Panc1 (cell line): ENCODE data around the gene ASB2. TPM values are rescaled to one million over a fixed set of nuclear protein-coding genes. Genes with fewer than 3 reads are reported as not detected.

Experiments used
- ATAC-seq: fragments of 200-7000 bp; cut with Tn5 transposase; 2 replicates; pipeline ENCODE4 v1.9.1; 2020; ENCODE audit warnings: mild to moderate bottlenecking, moderate library complexity
- BruUV-seq: library from RNA; stranded (reverse); fragments of 400-500 nt; replicated peaks from 2 replicates; lab custom pipeline; 2021; lab: Mats Ljungman, UMichigan
- CTCF ChIA-PET: fragments of 300-600 bp; sonication (Branson Sonifier 250); formaldehyde crosslinking; loops from one replicate; lab custom pipeline; 2022; ENCODE audit warnings: antibody characterized with exemption; lab: Charles Lee
- POLR2A ChIA-PET: fragments of 300-600 bp; sonication (Branson Sonifier 250); formaldehyde crosslinking; loops from one replicate; lab custom pipeline; 2022; ENCODE audit warnings: antibody characterized with exemption; lab: Charles Lee
- DNase-seq: peaks from one replicate; pipeline ENCODE4 v3.0.0-alpha.2; 2010; ENCODE audit warnings: low read depth, low spot score
- H3K27ac ChIP-seq: 2 replicates; pipeline ENCODE4 v1.5.1; 2011; ENCODE audit warnings: mild to moderate bottlenecking, low read length, inconsistent platforms
- H3K27me3 ChIP-seq: fragments of 200-500 bp; sonication (Bioruptor generic); 2 replicates; pipeline ENCODE4 v1.6.0; 2014; ENCODE audit warnings: low read length, inconsistent platforms; ENCODE audit not compliant: control insufficient read depth, insufficient read depth
- H3K36me3 ChIP-seq: fragments of 200-500 bp; sonication (Bioruptor generic); 2 replicates; pipeline ENCODE4 v1.5.1; 2014; ENCODE audit warnings: inconsistent platforms, mild to moderate bottlenecking, low read length, moderate library complexity; ENCODE audit not compliant: control insufficient read depth, insufficient read depth
- H3K4me1 ChIP-seq: 2 replicates; pipeline ENCODE4 v1.5.1; 2011; ENCODE audit warnings: inconsistent platforms, mild to moderate bottlenecking, low read length, moderate library complexity; ENCODE audit not compliant: control insufficient read depth, insufficient read depth
- H3K4me3 ChIP-seq, 2 experiments: 2 replicates each; pipeline ENCODE4 v1.5.1; 2011 to 2012; ENCODE audit warnings: low read depth in 2 of 2, low read length in 2 of 2, mild to moderate bottlenecking in 2 of 2, inconsistent platforms in 1 of 2, moderate library complexity in 1 of 2
- H3K9me3 ChIP-seq: fragments of 200-500 bp; sonication (Bioruptor generic); 2 replicates; pipeline ENCODE4 v1.5.1; 2014; ENCODE audit warnings: low read depth, mild to moderate bottlenecking, inconsistent platforms, low read length, moderate library complexity; ENCODE audit not compliant: control insufficient read depth, insufficient read depth
- POLR2AphosphoS5 ChIP-seq: IDR thresholded peaks from 2 replicates; pipeline ENCODE4 v1.6.1; 2012; ENCODE audit warnings: mild to moderate bottlenecking, low read depth, low read length, moderate library complexity
- SIN3A ChIP-seq: IDR thresholded peaks from 2 replicates; pipeline ENCODE4 v1.6.1; 2012; ENCODE audit warnings: low read depth, mild to moderate bottlenecking, low read length, moderate library complexity, borderline replicate concordance; ENCODE audit not compliant: insufficient read depth
- TCF7L2 ChIP-seq: IDR thresholded peaks from 2 replicates; pipeline ENCODE4 v1.6.1; 2011; ENCODE audit warnings: mild to moderate bottlenecking, low read depth, low read length, inconsistent platforms
- in situ Hi-C: cut with HindIII; loops from 2 replicates; pipeline ENCODE4 v1.10.0; 2016; ENCODE audit warnings: low sequenced_read_pairs, low pct_unique_long_range_greater_than_20kb
- intact Hi-C: fragments of 100-400 bp; cut with micrococcal nuclease; formaldehyde crosslinking; loops from one replicate; pipeline ENCODE4 v1.10.0; 2022; ENCODE audit not compliant: unreplicated experiment
- total RNA-seq: library from RNA; stranded (reverse); gene quantifications from one replicate; pipeline ENCODE4 v1.2.1, GENCODE V29; 2021; ENCODE audit not compliant: unreplicated experiment
- TF ChIP-seq, protein P1 (sequence below): fragments of 450-650 bp; IDR thresholded peaks from 2 replicates; pipeline ENCODE4 v1.5.1; 2017; ENCODE audit warnings: mild to moderate bottlenecking
- TF ChIP-seq, protein P2 (sequence below), 2 experiments: IDR thresholded peaks; 2 replicates each; pipeline ENCODE4 v1.6.1; 2011 to 2012; ENCODE audit warnings: low read depth in 2 of 2, control low read depth in 1 of 2, low read length in 1 of 2, mild to moderate bottlenecking in 1 of 2, moderate library complexity in 1 of 2; ENCODE audit not compliant: insufficient read depth in 1 of 2

Gene ASB2
- total RNA-seq, 1 experiment from 2014 or later: 0.28 TPM

DNA sequence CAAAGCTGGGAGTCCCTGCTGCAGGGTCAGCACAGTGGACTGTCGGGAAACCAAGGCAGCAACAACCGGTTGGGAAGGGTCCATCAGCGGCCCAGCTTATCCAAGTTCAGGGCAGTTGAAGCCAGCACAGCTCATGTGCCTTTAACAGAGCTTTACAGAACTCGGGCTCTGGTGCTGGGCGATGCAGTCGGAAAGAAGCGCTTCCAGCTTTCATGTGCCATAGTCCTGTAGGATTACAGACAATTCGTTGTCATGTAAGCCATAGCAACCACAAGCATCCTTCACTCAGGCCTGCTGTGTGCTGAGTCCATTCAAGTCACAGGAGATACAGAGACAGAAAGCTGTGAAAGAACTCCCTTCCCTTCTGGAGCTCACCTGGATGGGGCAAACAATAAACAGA lies 52.7 kb downstream of the ASB2 start:
- intact Hi-C loops (no loop called here), in situ Hi-C loops (no loop called here)
- Histone ChIP-seq H3K4me3 (no peak overlapping the region), H3K9me3 (no peaks in the 10 kb centered on the region), H3K4me1 (no peaks in the 10 kb centered on the region), H3K27ac (no peak overlapping the region), H3K36me3 (no peaks in the 10 kb centered on the region), H3K27me3 (no peaks in the 10 kb centered on the region)
- CTCF ChIA-PET: interaction anchor here (0.8 kb wide), 1 partner anchor 47 kb away, joined by 3 read pairs; no protein-coding TSS in a partner anchor
- ATAC-seq (no peak), DNase-seq (no peak)
- no peak for TF ChIP-seq SIN3A
- TF ChIP-seq, protein P1, sequence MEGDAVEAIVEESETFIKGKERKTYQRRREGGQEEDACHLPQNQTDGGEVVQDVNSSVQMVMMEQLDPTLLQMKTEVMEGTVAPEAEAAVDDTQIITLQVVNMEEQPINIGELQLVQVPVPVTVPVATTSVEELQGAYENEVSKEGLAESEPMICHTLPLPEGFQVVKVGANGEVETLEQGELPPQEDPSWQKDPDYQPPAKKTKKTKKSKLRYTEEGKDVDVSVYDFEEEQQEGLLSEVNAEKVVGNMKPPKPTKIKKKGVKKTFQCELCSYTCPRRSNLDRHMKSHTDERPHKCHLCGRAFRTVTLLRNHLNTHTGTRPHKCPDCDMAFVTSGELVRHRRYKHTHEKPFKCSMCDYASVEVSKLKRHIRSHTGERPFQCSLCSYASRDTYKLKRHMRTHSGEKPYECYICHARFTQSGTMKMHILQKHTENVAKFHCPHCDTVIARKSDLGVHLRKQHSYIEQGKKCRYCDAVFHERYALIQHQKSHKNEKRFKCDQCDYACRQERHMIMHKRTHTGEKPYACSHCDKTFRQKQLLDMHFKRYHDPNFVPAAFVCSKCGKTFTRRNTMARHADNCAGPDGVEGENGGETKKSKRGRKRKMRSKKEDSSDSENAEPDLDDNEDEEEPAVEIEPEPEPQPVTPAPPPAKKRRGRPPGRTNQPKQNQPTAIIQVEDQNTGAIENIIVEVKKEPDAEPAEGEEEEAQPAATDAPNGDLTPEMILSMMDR: no peak
- TF ChIP-seq TCF7L2: no peak
- no peak for TF ChIP-seq POLR2AphosphoS5
- TF ChIP-seq, protein P2, sequence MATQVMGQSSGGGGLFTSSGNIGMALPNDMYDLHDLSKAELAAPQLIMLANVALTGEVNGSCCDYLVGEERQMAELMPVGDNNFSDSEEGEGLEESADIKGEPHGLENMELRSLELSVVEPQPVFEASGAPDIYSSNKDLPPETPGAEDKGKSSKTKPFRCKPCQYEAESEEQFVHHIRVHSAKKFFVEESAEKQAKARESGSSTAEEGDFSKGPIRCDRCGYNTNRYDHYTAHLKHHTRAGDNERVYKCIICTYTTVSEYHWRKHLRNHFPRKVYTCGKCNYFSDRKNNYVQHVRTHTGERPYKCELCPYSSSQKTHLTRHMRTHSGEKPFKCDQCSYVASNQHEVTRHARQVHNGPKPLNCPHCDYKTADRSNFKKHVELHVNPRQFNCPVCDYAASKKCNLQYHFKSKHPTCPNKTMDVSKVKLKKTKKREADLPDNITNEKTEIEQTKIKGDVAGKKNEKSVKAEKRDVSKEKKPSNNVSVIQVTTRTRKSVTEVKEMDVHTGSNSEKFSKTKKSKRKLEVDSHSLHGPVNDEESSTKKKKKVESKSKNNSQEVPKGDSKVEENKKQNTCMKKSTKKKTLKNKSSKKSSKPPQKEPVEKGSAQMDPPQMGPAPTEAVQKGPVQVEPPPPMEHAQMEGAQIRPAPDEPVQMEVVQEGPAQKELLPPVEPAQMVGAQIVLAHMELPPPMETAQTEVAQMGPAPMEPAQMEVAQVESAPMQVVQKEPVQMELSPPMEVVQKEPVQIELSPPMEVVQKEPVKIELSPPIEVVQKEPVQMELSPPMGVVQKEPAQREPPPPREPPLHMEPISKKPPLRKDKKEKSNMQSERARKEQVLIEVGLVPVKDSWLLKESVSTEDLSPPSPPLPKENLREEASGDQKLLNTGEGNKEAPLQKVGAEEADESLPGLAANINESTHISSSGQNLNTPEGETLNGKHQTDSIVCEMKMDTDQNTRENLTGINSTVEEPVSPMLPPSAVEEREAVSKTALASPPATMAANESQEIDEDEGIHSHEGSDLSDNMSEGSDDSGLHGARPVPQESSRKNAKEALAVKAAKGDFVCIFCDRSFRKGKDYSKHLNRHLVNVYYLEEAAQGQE (IDR thresholded peaks at IDR 0.05; ENCODE audit: insufficient read depth in 1 of 2, low read depth in 2 of 2, low read length in 1 of 2): no peak
- no TSS peak for BruUV-seq
- POLR2A ChIA-PET: no interaction called here

DNA sequence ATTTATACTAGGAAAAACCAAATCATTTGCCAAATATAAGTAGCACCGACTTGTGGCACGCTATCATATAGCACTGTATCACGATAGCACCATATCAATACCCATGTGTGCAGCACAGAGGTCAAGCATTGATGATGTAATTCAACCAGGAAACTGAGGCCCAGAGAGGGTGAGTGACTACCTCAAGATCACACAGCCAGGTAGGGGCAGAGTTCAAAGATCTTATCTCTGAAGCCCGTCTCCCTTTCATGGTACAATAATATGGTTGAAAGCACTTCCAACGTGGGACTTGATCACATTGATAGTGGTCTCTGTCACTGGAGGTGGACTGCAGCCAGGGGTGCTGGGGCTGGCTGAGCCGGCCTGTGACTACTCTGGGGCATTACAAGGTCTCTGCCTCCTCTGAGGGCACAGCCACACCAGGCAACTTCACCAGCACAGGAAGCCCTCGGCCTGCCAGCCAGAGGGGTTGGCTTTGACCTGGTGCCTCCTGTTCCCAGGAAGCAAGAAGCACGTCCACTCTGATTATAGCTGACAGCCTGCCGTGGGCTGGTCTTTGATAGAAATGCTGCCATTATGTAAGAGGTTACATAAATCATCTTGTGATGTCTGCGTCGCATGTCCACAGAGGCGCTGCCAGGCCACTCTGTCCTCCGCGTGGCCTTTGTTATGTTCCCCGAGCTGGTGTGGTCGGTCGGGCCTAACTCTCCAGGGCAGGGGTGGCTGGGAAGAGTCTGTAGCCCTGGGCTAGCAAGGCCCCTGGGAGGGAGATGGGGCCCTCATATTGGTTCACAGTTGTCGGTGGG lies 55.2 kb downstream of the ASB2 start:
- in situ Hi-C loops (no loop called here), intact Hi-C loops (no loop called here)
- CTCF ChIA-PET: no interaction called here
- ATAC-seq (no peak), DNase-seq (no peak)
- Histone ChIP-seq H3K9me3 (no peaks in the 10 kb centered on the region), H3K36me3 (no peaks in the 10 kb centered on the region), H3K4me1 (no peaks in the 10 kb centered on the region), H3K27ac (no peak overlapping the region), H3K4me3 (no peak overlapping the region), H3K27me3 (no peaks in the 10 kb centered on the region)
- POLR2A ChIA-PET: no interaction called here
- TF ChIP-seq TCF7L2 (no peak), POLR2AphosphoS5 (no peak), SIN3A (no peak)
- TF ChIP-seq, protein P2 (IDR thresholded peaks at IDR 0.05; ENCODE audit: insufficient read depth in 1 of 2, low read depth in 2 of 2, low read length in 1 of 2): no peak
- TF ChIP-seq, protein P1: no peak
- no TSS peak for BruUV-seq
